Upper lobe of left lung (tissue), 4 donors: Measurements from ENCODE around the gene TMEM129.

Source experiments
- CTCF ChIP-seq, 6 experiments: fragments of 450-650 bp in 4 of 6; fragments of 200-600 bp in 2 of 6; sonication (generic) in 2 of 6; IDR thresholded peaks; one replicate each; pipeline ENCODE4 v1.5.1; 2016 to 2019; ENCODE audit warnings: antibody characterized with exemption in 6 of 6
- EP300 ChIP-seq, 4 donors: sonication (generic); formaldehyde crosslinking; IDR thresholded peaks; one replicate each; pipeline ENCODE4 v1.5.1; 2017; ENCODE audit warnings: antibody characterized with exemption in 4 of 4, control low read depth in 2 of 4
- POLR2A ChIP-seq, 4 donors: fragments of 450-650 bp; IDR thresholded peaks; one replicate each; pipeline ENCODE4 v1.5.1; 2016 to 2017; ENCODE audit warnings: antibody characterized with exemption in 4 of 4, mild to moderate bottlenecking in 2 of 4
- POLR2AphosphoS5 ChIP-seq, 2 donors: sonication (generic); formaldehyde crosslinking; IDR thresholded peaks; one replicate each; pipeline ENCODE4 v1.5.1; 2017; ENCODE audit warnings: antibody characterized with exemption in 2 of 2

- TF ChIP-seq CTCF (IDR thresholded peaks at IDR 0.05) (no peak), EP300 (IDR thresholded peaks at IDR 0.05) (no peak), POLR2A (IDR thresholded peaks at IDR 0.05) (no peak), POLR2AphosphoS5 (IDR thresholded peaks at IDR 0.05) (no peak)
These were observed 34.2 kb upstream of the TMEM129 start for GRCh38 chr4:1755297-1755696.
